ENCODE data around the gene SRR. TPM values are rescaled to one million over a fixed set of nuclear protein-coding genes. Genes with fewer than 3 reads are reported as not detected.

SRR gene
- total RNA-seq, 1 experiment from 2014 or later, result 5.6 TPM

DNA sequence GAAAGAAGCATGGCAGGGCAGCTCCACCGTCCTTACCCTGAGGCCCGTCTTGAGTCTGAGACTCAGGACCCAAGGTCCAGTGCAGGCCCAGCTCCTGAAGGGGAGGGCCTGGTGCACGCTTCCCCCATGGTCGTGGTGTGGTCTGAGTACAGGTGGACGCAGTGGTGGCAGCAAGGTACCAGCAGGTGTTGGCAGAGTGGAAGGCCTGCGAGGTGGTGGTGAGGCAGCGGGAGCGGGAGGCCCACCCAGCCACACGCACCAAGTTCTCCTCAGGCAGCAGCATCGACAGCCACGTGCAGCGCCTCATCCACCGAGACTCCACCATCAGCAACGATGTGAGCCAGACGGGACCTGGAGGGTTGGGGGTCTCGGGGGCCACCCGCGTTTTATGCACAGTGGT lies 69.4 kb downstream of the SRR start:
- Histone ChIP-seq H2AK5ac (ENCODE audit: insufficient read length, low read length) (no peak overlapping the region), H2BK120ac (ENCODE audit: low read depth, low read length, poor library complexity, severe bottlenecking) (no peak overlapping the region), H3K9me3 (ENCODE audit: control insufficient read depth, low read depth, low read length) (no peaks in the 10 kb centered on the region), H4K20me1 (ENCODE audit: control insufficient read depth, insufficient read depth, insufficient read length) (no peaks in the 10 kb centered on the region), H3K23ac (ENCODE audit: insufficient read length, low read depth, low read length) (no peak overlapping the region), H3K18ac (ENCODE audit: insufficient read length, low read depth, low read length) (no peak overlapping the region), H3K14ac (ENCODE audit: insufficient read depth, low read length) (no peak overlapping the region), H4K91ac (ENCODE audit: insufficient read length, low read depth, low read length) (no peak overlapping the region), H4K5ac (ENCODE audit: insufficient read length, low read depth, low read length) (no peak overlapping the region), H4K8ac (replicated peaks; ENCODE audit: insufficient read length, low read depth, low read length) (no peak overlapping the region), H3K79me2 (ENCODE audit: insufficient read depth, low read length) (no peaks in the 10 kb centered on the region), H2AFZ (ENCODE audit: low read length) (no peak overlapping the region), H2BK12ac (ENCODE audit: insufficient read length, low read depth, low read length) (no peak overlapping the region), H3T11ph (ENCODE audit: low read length) (no peak overlapping the region), H2BK20ac (ENCODE audit: low read depth, low read length, poor library complexity, severe bottlenecking) (no peak overlapping the region), H3K4me2 (ENCODE audit: insufficient read depth, insufficient read length, low read length) (no peak overlapping the region), H3K79me1 (ENCODE audit: insufficient read depth, low read depth, low read length, poor library complexity, severe bottlenecking) (no peaks in the 10 kb centered on the region), H3K27me3 (ENCODE audit: insufficient read depth, low read length) (no peaks in the 10 kb centered on the region), H3K23me2 (ENCODE audit: insufficient read length, low read depth, low read length, poor library complexity, severe bottlenecking) (no peaks in the 10 kb centered on the region), H3K9ac (ENCODE audit: extremely low read depth, insufficient read length, low read length) (no peak overlapping the region), H2BK5ac (ENCODE audit: insufficient read length, low read length) (no peak overlapping the region), H3K4ac (ENCODE audit: low read depth, low read length) (no peak overlapping the region), H3K27ac (ENCODE audit: insufficient read length, low read depth, low read length) (no peak overlapping the region), H3K56ac (ENCODE audit: insufficient read length, low read depth, low read length) (no peak overlapping the region), H3K4me1 (ENCODE audit: insufficient read depth, low read length) (no peaks in the 10 kb centered on the region), H2BK15ac (ENCODE audit: low read depth, low read length) (no peak overlapping the region)
- no peak for DNase-seq
- H3K9me3 Mint-ChIP-seq, result no peaks in the 10 kb centered on the region
- WGBS (ENCODE audit: extremely low coverage, insufficient read length, low lambda C conversion rate), result no CpG with 5 or more reads among the region's 18 CpGs
- peaks cover 3 to 28% (median 25%) of the 10 kb centered on the region in 3 experiments; a peak in 6 of 7 replicates for H3K36me3 Mint-ChIP-seq (ENCODE audit: insufficient read depth in 1 of 3, low read depth in 3 of 3)
- H3K4me1 Mint-ChIP-seq, result peaks cover 13 to 19% of the 10 kb centered on the region in 2 experiments
- H3K4me3 Mint-ChIP-seq, result no peak overlapping the region
- H3K27ac Mint-ChIP-seq, result no peak overlapping the region
- no peaks in the 10 kb centered on the region for H3K27me3 Mint-ChIP-seq (ENCODE audit: low read depth)
- TF ChIP-seq, protein P1, sequence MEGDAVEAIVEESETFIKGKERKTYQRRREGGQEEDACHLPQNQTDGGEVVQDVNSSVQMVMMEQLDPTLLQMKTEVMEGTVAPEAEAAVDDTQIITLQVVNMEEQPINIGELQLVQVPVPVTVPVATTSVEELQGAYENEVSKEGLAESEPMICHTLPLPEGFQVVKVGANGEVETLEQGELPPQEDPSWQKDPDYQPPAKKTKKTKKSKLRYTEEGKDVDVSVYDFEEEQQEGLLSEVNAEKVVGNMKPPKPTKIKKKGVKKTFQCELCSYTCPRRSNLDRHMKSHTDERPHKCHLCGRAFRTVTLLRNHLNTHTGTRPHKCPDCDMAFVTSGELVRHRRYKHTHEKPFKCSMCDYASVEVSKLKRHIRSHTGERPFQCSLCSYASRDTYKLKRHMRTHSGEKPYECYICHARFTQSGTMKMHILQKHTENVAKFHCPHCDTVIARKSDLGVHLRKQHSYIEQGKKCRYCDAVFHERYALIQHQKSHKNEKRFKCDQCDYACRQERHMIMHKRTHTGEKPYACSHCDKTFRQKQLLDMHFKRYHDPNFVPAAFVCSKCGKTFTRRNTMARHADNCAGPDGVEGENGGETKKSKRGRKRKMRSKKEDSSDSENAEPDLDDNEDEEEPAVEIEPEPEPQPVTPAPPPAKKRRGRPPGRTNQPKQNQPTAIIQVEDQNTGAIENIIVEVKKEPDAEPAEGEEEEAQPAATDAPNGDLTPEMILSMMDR (conservative IDR thresholded peaks at IDR 0.05), result no peak

Other genes with a start within 250 kb of the SRR start
- gene HIC1, start 248.8 kb upstream of the SRR start, total RNA-seq (2021), result 1.8 and 2.7 TPM in 2 replicates
- 28.6 and 35.6 TPM in 2 replicates for gene SMG6, start 165 bp upstream of the SRR start, total RNA-seq (2021)
- 81.1 and 83.3 TPM in 2 replicates for gene TSR1, start 32.5 kb downstream of the SRR start, total RNA-seq (2021)
- 41.5 and 45.6 TPM in 2 replicates for gene SGSM2, start 33.6 kb downstream of the SRR start, total RNA-seq (2021)
- 37.4 and 38.9 TPM in 2 replicates for gene MNT, start 97.1 kb downstream of the SRR start, total RNA-seq (2021)
- gene METTL16, start 207.9 kb downstream of the SRR start, total RNA-seq (2021), result 55.4 and 55.9 TPM in 2 replicates

Measured in H9 (cell line).